Caco-2 (cell line): ENCODE data around the gene CCT6B. TPM values are rescaled to one million over a fixed set of nuclear protein-coding genes. Genes with fewer than 3 reads are reported as not detected.

Experiments
- BruUV-seq: library from RNA; stranded (reverse); fragments of 400-500 nt; replicated peaks from 2 replicates; lab custom pipeline; 2021; lab: Mats Ljungman, UMichigan
- CTCF ChIA-PET: fragments of 300-600 bp; sonication (Branson Sonifier 250); formaldehyde crosslinking; loops from one replicate; lab custom pipeline; 2022; ENCODE audit warnings: antibody characterized with exemption; lab: Charles Lee
- POLR2A ChIA-PET: fragments of 300-600 bp; sonication (Branson Sonifier 250); formaldehyde crosslinking; loops from one replicate; lab custom pipeline; 2022; ENCODE audit warnings: antibody characterized with exemption; lab: Charles Lee
- DNase-seq, 2 experiments: peaks; one replicate each; pipeline versions ENCODE4 v3.0.0 to v3.0.0-alpha.2; 2020 to 2022
- H3K27me3 ChIP-seq: replicated peaks from 2 replicates; pipeline ENCODE4 v1.6.0; 2011; ENCODE audit warnings: low read length; ENCODE audit not compliant: control insufficient read depth, insufficient read depth
- H3K36me3 ChIP-seq: 2 replicates; pipeline ENCODE4 v1.5.1; 2011; ENCODE audit warnings: low read length; ENCODE audit not compliant: control insufficient read depth, insufficient read depth
- H3K4me1 ChIP-seq: fragments of 250-450 bp; sonication (Bioruptor Pico); 2 replicates; pipeline ENCODE4 v1.5.1; 2020; ENCODE audit warnings: mild to moderate bottlenecking
- H3K4me3 ChIP-seq: 2 replicates; pipeline ENCODE4 v1.5.1; 2011; ENCODE audit warnings: low read depth, mild to moderate bottlenecking, control low read depth, low read length
- H3K9me3 ChIP-seq: fragments of 250-450 bp; sonication (Bioruptor Pico); 2 replicates; pipeline ENCODE4 v1.5.1; 2020; ENCODE audit warnings: mild to moderate bottlenecking, moderate library complexity
- H3K27ac Mint-ChIP-seq: one replicate; pipeline ENCODE4 v1.8.0; 2022; ENCODE audit warnings: mixed read lengths; ENCODE audit not compliant: unreplicated experiment
- H3K27me3 Mint-ChIP-seq: one replicate; pipeline ENCODE4 v1.8.0; 2022; ENCODE audit warnings: mixed read lengths; ENCODE audit not compliant: insufficient read depth, unreplicated experiment
- H3K36me3 Mint-ChIP-seq: one replicate; pipeline ENCODE4 v1.8.0; 2022; ENCODE audit warnings: mild to moderate bottlenecking, mixed read lengths; ENCODE audit not compliant: insufficient read depth, unreplicated experiment
- H3K4me1 Mint-ChIP-seq: one replicate; pipeline ENCODE4 v1.8.0; 2022; ENCODE audit warnings: low read depth, mixed read lengths; ENCODE audit not compliant: unreplicated experiment
- H3K4me3 Mint-ChIP-seq: one replicate; pipeline ENCODE4 v1.8.0; 2022; ENCODE audit warnings: mild to moderate bottlenecking, moderate library complexity, mixed read lengths; ENCODE audit not compliant: unreplicated experiment
- H3K9me3 Mint-ChIP-seq: one replicate; pipeline ENCODE4 v1.8.0; 2022; ENCODE audit warnings: mixed read lengths; ENCODE audit not compliant: unreplicated experiment
- intact Hi-C: fragments of 100-400 bp; cut with micrococcal nuclease; formaldehyde crosslinking; loops from one replicate; pipeline ENCODE4 v1.10.0; 2022; ENCODE audit not compliant: unreplicated experiment
- total RNA-seq: library from RNA; stranded (reverse); gene quantifications from 2 replicates; pipeline ENCODE4 v1.2.3, GENCODE V29; 2022
- TF ChIP-seq, protein P1 (sequence below), 2 experiments: fragments of 200-600 bp in 1 of 2; IDR thresholded peaks; 1 replicate in 1 of 2; 2 replicates in 1 of 2; pipeline versions ENCODE4 v1.5.1 to v1.8.0; 2011 to 2022; ENCODE audit warnings: antibody characterized with exemption in 1 of 2, control low read depth in 1 of 2, inconsistent platforms in 1 of 2, low read depth in 1 of 2, low read length in 1 of 2, mild to moderate bottlenecking in 1 of 2, moderate library complexity in 1 of 2; ENCODE audit not compliant: insufficient read depth in 1 of 2, severe bottlenecking in 1 of 2, unreplicated experiment in 1 of 2

Gene CCT6B
- total RNA-seq, 1 experiment from 2014 or later: 1.8 TPM

DNA sequence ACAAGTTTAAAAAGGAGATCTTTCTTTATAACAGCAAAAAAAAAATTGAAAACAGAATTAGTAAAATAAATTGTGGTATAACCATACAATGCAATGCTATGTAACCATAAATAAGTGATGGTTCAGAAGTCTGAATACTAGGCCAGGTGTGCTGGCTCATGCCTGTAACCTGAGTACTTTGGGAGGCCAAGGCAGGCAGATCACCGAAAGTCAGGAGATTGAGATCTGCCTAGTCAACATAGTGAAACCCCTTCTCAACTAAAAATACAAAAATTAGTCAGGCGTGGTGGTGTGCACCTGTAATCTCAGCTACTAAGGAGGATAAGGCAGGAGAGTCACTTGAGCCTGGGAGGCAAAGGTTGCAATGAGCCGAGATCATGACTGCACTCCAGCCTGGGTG, 34.6 kb downstream of the CCT6B start:
- no peak overlapping the region for H3K27ac Mint-ChIP-seq
- no peaks in the 10 kb centered on the region for H3K36me3 Mint-ChIP-seq
- TF ChIP-seq, protein P1, sequence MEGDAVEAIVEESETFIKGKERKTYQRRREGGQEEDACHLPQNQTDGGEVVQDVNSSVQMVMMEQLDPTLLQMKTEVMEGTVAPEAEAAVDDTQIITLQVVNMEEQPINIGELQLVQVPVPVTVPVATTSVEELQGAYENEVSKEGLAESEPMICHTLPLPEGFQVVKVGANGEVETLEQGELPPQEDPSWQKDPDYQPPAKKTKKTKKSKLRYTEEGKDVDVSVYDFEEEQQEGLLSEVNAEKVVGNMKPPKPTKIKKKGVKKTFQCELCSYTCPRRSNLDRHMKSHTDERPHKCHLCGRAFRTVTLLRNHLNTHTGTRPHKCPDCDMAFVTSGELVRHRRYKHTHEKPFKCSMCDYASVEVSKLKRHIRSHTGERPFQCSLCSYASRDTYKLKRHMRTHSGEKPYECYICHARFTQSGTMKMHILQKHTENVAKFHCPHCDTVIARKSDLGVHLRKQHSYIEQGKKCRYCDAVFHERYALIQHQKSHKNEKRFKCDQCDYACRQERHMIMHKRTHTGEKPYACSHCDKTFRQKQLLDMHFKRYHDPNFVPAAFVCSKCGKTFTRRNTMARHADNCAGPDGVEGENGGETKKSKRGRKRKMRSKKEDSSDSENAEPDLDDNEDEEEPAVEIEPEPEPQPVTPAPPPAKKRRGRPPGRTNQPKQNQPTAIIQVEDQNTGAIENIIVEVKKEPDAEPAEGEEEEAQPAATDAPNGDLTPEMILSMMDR (IDR thresholded peaks at IDR 0.05; ENCODE audit: insufficient read depth in 1 of 2, low read depth in 1 of 2, low read length in 1 of 2, severe bottlenecking in 1 of 2, unreplicated experiment in 1 of 2): no peak
- POLR2A ChIA-PET: no interaction called here
- intact Hi-C loops: no loop called here
- no TSS peak for BruUV-seq
- H3K9me3 Mint-ChIP-seq: peaks cover 9% of the 10 kb centered on the region
- no peak for DNase-seq
- H3K4me3 ChIP-seq: no peak overlapping the region
- no peaks in the 10 kb centered on the region for H3K4me1 ChIP-seq
- peaks cover 10% of the 10 kb centered on the region for H3K27me3 Mint-ChIP-seq
- no peaks in the 10 kb centered on the region for H3K4me1 Mint-ChIP-seq
- no peak overlapping the region for H3K4me3 Mint-ChIP-seq
- CTCF ChIA-PET: no interaction called here
- H3K9me3 ChIP-seq: no peaks in the 10 kb centered on the region
- H3K36me3 ChIP-seq: no peaks in the 10 kb centered on the region
- H3K27me3 ChIP-seq: no peaks in the 10 kb centered on the region

DNA sequence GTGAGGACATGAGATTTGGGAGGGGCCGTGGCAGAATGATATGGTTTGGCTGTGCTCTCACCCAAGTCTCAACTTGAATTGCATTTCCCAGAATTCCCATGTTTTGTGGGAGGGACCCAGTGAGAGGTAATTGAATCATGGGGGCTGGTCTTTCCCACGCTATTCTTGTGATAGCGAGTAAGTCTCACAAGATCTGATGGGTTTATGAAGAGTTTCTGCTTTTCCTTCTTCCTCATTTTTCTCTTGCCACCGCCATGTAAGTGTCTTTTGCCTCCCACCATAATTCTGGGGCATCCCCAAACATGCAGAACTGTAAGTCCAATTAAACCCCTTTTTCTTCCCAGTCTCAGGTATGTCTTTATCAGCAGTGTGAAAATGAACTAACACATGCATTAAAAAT, 40.6 kb downstream of the CCT6B start:
- Mint-ChIP-seq H3K36me3 (no peaks in the 10 kb centered on the region), H3K9me3 (peaks cover 9% of the 10 kb centered on the region), H3K27ac (no peak overlapping the region), H3K4me3 (no peak overlapping the region), H3K27me3 (peaks cover 9% of the 10 kb centered on the region), H3K4me1 (no peaks in the 10 kb centered on the region)
- Histone ChIP-seq H3K4me1 (no peaks in the 10 kb centered on the region), H3K4me3 (no peak overlapping the region), H3K27me3 (no peaks in the 10 kb centered on the region), H3K9me3 (no peaks in the 10 kb centered on the region), H3K36me3 (no peaks in the 10 kb centered on the region)
- intact Hi-C loops: no loop called here
- POLR2A ChIA-PET: no interaction called here
- BruUV-seq: no TSS peak
- TF ChIP-seq, protein P1 (IDR thresholded peaks at IDR 0.05; ENCODE audit: insufficient read depth in 1 of 2, low read depth in 1 of 2, low read length in 1 of 2, severe bottlenecking in 1 of 2, unreplicated experiment in 1 of 2): no peak
- CTCF ChIA-PET: no interaction called here
- DNase-seq: no peak

DNA sequence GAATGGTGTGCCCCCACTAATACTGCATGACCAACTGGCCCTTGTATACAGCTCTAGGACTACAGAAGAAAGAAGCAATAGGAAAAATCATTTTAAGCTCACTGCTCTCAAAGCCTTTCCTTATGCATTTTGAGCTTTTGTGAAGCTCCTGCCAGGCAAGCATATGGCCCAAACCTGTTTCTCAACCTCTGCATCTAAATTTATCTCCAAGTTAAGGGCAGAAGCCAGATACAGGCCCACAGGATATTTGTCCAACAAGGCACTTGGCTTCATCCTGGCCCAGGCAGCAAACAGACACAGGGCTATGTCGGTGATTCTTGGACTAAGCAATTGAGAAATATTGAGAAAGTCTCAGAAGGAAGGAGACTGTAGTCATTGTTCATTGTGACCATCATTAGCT, 43.9 kb downstream of the CCT6B start:
- ChIA-PET CTCF (no interaction called here), POLR2A (no interaction called here)
- Mint-ChIP-seq H3K4me3 (no peak overlapping the region), H3K9me3 (peaks cover 5% of the 10 kb centered on the region), H3K27ac (no peak overlapping the region), H3K27me3 (peaks cover 11% of the 10 kb centered on the region), H3K4me1 (no peaks in the 10 kb centered on the region), H3K36me3 (no peaks in the 10 kb centered on the region)
- intact Hi-C loops: no loop called here
- TF ChIP-seq, protein P1 (IDR thresholded peaks at IDR 0.05; ENCODE audit: insufficient read depth in 1 of 2, low read depth in 1 of 2, low read length in 1 of 2, severe bottlenecking in 1 of 2, unreplicated experiment in 1 of 2): no peak
- Histone ChIP-seq H3K4me3 (no peak overlapping the region), H3K4me1 (no peaks in the 10 kb centered on the region), H3K9me3 (no peaks in the 10 kb centered on the region), H3K36me3 (no peaks in the 10 kb centered on the region), H3K27me3 (no peaks in the 10 kb centered on the region)
- DNase-seq: no peak
- BruUV-seq: no TSS peak
